Stimulated activated CD4-positive, alpha-beta T cell treated with anti-CD3 and anti-CD28 coated beads, TNF-alpha, amount 100 ng/mL, for 24 hours (primary cell): ENCODE measurements around the gene APOF.
"Not testable (repeated sequence)": the region's sequence is repeated elsewhere in the genome, so short reads cannot be mapped to it uniquely, and the experiment has no call there.

Experiments
- DNase-seq, 3 experiments: peaks; one replicate each; pipeline ENCODE4 v3.0.0-alpha.2; 2020; ENCODE audit warnings: low read depth in 3 of 3

APOF gene

DNA sequence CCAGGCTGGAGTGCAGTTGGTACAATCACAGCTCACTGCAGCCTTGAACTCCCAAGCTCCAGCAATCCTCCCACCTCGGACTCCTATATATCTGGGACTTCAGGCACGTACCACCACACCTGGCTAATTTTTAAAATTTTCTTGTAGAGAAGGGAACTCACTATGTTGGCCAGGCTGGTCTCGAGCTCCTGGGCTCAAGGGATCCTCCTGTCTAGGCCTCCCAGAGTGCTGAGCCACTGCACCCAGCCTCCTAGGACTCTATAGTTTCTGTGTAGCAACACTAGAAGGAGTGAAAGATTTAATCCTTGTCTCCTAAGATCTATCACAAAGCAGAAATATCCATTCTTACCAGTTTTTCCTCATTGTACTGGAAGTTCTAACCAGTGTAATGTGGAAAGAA, 4.3 kb upstream of the APOF start:
- no peak for DNase-seq

DNA sequence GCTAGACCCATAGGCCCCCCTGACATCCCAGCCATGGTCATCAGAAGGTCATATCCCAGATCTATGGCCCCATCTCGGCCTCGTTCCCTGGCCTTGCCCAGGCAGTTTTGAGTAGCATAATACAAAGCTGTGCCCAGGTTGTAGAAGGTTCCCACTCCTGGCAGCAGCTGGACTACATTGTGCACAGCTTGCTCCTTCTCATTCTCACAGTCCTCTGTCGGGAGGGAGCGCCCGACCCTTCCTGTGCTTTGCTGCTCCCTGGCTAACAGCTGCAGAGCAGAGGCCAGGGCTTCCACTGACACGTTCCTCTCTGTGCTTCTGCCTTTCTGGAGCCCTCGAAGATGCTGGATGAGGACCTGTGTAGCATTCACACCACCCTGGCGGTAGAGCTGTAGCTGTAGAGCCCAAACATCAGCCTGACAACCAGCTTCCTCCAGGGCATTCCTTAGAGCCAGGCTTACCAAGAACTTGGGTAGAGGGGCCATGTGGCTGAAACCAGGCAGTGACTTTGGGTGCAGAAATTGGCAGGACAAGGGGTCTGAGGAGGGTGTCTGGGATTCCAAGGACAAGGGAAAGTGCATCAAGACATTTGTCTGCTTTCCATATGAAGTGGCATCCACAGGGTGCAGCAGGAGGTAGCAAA, 1.0 kb downstream of the APOF start:
- DNase-seq: no peak

DNA sequence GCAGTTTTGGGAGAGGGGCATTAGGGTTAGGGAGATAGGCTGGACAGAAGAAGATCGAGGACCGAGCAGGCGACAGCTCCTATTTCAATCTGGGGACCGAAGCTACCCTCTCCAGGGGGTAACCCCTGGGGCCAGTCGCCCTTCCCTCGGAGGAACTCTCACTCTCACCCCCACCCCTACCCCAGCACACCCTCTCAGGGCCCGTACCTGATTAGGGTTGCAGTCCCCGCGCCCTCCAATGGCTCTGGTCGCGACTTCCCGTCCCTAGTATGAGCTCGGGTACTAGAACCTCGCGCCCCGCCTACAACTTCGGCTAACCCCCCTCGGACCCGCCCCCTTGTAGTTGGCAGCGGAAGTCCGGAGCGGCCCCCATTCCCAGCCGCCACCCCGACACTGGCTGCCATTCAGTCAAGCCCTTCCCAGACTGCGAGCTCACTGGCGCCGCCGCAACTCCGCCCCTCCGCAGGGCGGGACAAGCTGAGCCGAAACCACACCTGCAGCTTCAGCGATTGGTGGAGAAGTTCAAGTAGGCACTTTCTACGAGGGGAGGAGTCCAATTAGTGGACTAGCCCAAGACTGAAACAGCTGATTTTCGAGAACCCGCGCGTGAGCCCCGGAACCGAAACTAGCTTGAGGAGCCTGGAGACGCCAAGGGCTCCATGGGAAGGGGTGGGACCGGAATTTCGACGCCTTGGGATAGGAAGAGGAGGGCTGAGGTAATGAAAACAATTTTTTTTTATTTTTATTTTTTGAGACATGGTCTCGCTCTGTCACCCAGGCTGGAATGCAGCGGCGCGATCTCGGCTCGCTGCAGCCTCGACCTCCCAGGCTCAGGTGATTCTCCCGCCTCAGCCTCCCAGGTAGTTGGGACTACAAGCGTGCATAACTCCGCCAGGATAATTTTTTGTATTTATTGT, 2.5 kb downstream of the APOF start, which contains the start of gene STAT2:
STAT2 (minus strand) TSS at position 257 of the 917 bp plus-strand sequence. CDS start 3,536 bp downstream, outside the sequence.
- peak; percentile 96 to 99 (median 98) for DNase-seq

DNA sequence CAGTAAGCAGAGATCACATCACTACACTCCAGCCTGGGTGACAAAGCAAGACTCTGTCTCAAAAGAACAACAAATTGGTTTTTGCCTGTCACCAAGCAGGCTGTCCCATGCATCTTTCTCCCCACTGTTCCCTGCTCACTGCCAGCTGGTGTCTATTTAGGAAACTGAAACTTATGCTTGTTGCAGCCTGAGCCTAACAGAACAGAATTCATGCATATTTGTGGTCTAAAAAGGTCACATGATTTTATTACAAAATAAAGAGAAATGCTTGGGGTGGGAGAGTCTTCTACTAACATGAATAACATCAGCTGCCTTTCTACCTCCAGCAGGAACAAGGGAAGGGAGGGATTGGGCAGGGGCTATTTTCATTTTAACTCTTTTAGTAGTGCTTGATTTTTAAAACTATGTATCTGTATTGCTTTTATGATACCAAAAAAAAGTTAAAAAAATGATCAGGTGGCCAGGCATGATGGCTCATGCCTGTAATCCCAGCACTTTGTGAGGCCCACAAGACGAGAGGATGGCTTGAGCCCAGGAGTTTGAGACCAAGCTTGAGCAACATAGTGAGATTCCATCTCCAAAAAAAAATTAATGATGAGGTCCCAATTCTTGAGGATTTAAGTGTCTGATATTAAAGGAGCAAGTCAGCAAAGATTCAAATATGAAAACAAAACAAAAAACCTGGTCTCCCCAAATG, 3.7 kb downstream of the APOF start:
- no peak for DNase-seq

DNA sequence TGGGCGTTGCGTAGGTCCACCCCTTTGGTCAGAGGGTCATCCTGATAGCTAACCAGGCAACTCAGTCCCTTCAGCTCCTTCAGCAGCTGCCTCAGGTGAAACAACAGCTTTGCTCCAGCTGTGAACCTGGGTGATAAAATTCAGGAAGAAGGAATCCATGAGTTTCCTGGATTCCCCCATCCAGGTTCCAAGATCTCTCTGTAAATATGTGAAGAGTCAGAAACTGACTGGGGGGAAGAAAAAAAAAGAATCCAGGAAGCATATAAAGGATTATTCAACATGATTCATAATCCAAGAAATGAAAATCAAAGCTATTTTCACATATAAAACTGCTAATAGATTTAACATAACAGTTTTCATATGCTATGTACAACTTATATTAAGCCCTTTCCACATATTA, 11.3 kb downstream of the APOF start:
- DNase-seq: no peak

DNA sequence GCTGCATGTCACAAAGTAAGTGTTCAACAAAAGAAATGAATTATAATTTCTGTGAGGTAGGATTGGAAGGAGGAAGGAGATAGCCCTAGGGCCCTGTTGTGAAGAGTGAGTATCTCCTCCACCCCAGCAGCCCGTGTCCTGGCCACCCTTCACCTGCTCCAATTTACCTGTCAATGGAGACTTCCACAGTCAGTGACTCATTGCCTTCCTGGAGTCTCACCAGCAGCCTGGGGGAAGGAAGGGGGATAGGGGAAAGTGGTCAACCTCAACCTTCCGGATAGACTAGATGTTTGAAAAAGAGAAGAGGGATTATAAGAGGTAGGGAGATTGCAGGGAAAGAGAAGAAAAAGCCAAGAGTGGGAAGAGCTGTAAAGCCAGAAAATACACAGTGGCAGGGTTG, 12.0 kb downstream of the APOF start:
- no peak for DNase-seq

DNA sequence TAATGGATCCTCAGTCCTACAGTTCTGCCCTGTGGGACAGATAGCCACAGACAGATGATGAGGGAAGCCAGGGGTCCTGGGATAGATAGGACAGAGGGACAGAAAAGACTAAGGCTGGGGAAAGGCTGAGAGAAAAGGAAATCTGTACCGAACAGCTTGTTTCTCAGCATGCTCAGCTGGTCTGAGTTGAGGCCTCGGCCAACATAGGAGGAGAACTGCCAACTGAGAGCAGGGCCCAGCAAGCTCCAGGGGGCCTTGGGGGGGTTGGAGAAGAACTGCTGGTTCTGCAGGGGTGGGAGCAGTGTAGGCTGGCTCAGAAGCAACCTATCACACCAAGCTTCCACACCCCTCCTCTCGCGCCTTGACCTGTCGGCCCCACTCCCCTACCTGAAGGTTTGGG, 13.9 kb downstream of the APOF start:
- DNase-seq: no peak

DNA sequence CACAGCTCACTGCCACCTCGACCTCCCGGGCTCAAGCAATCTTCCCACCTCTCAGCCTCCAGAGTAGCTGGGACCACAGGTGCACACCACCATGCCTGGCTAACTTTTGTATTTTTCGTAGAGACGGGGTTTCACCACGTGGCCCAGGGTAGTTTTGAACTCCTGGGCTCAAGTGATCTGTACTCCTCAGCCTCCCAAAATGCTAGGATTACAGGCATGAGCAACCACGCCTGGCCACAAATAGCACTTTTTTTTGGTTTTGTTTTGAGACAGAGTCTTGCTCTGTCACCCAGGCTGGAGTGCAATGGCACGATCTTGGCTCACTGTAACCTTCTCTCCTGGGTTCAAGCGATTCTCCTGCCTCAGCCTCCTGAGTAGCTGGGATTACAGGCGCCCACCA, 15.4 kb downstream of the APOF start:
- not testable (repeated sequence) for DNase-seq

DNA sequence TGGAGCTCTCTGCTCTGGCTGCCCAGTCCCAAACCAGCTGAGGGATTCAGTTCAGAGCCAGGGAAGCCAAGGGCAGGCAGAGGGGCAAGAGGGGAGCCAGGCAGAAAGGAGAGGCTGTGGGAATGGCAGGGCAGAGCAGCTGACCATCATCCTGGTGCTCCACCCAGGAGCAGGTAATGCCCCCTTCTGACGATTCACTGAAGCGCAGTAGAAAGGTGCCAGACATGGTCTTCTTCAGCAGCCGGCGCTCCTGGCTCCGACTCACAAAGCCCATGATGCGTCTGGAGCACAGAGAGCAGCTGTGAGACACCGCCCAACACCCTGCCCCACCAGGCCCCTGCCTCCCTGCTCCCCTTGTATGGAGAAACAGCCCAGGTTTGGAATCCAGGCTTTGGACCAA, 16.0 kb downstream of the APOF start:
- DNase-seq: peak in 1 of 3 experiments; percentile 7

DNA sequence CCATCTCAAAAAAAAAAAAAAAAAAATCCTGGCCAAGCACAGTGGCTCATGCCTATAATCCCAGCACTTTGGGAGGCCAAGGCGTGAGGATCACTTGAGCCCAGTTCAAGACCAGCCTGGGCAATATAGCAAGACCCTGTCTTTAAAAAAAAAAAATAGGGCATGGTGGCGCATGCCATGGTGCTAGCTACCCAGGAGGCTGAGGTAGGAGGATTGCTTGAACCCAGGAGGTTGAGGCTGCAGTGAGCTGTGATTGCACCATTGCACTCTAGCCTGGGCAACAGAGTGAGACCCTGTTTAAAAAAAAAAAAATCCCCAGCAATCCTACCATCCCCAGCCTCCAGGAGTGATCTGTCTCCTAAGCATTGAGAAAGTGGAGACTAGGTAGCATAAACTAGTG, 20.4 kb downstream of the APOF start:
- not testable (repeated sequence) for DNase-seq

DNA sequence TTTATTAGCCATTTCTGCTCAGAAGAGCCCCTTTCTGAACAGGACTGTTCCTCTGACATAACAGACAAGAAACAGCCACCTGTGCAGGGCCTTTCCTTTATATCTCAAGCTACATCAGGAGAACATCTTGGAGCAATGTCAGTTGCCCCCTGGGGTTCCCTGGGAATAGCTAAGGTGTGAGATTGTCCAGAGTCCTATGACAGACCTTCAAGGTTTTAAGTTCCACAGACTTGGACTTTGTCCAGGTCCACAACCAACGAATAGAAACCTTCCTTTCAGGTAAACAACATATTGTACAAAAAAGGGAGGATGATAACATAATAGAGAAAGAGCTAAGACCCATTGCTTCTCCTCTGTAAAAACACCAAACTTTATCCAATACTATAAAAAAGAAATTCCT, 21.0 kb downstream of the APOF start:
- DNase-seq: no peak

DNA sequence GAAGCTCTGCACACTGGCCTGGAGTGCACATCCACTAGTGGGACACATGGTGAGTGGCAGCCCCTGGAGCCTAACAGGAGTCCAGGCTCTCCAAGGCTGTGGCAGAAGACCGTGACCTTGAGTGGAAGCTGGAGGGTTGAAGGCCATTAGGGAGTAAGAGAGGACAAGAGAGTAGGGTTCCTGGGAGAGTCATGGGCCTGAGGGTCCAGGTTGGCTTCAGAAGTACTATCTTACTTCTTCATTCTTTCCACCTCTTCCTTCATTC, 23.6 kb downstream of the APOF start:
- DNase-seq: no peak

DNA sequence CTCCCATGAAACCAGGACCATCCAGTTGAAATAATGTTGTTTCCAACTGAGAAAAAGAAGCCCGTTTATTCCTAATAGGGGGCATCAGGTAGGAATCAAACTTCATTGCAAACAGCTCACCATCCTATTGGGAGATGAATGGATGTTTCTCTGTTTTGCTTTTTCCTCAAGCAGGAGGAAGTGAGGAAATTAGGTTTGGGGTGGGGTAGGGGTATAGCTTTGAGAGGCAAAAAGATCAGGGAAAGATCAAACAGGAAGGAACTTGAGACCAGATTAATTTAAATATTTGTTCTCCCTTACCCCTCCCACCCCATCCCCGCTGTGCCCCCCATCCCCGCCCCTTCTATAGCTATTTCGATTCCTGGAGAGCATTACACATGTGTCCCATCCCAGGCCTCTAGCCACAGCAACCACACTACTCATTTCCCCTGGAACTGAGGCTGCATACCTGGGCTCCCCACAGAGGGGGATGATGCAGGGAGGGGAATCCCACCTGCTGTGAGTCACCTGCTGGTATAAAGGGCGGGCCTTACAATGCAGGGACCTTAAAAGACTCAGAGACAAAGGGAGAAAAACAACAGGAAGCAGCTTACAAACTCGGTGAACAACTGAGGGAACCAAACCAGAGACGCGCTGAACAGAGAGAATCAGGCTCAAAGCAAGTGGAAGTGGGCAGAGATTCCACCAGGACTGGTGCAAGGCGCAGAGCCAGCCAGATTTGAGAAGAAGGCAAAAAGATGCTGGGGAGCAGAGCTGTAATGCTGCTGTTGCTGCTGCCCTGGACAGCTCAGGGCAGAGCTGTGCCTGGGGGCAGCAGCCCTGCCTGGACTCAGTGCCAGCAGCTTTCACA, 24.1 kb downstream of the APOF start, which contains the start of gene IL23A:
IL23A (plus strand) TSS at position 577 of the 850 bp plus-strand sequence; CDS start at position 738, 161 bp downstream.
- peak; percentile 74 to 85 (median 79) for DNase-seq

DNA sequence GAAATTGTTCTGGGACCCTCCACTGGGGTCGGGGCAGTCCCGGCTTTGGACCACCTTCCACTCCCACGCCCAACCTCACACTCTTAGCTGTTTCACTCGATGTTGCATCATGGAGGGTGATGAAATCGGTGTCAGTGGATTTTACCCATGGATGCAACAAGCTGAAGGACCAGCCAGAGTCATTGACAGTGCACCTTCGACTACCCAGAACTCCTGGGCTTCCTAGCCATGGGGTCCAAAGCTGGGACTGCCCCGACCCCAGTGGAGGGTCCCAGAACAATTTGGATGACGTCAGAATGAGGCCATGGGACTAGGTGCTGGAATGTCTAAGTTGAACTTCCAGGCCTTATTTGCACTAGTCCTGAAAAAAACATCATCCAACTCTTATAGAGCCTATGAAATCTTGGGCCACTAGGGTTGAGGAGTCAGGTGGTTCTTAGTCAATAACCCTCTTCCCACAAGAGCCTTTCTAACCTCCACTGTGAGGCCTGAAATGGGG, 24.9 kb downstream of the APOF start:
- no peak for DNase-seq

DNA sequence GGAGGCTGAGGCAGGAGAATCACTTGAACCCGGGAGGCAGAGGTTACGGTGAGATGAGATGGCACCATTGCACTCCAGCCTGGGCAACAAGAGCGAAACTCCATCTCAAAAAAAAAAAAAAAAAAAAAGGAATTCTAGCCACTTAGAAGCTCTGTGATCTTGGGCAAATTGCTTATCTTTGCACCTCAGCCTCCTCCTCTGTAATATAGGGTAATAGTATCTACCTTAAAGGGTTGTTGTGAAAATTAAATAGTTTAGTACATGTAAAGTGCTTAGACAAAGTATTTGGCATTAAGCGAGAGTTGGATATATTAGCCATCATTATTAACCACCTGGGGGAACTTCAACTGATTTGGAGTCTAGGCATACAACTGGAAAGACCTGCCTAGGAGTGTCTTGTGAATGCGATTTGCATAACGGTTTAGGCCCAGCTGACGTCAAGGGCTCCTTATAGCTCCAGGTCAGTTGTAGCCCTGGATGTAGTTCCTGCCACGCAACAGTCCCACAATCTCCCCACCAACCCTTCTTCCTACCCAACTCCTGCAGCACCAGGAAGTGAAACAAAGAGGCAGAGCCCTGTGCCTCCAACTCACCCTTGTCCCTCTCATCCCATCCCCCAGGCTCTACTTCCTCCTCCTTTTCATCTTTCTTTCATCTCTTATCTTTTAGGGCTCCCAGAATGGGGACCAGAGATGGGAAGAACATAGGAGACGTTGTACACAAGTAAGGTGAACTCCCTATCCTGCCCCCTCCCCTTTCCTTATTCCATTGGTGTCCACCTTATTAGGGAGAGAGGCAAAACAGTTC, 26.1 kb downstream of the APOF start:
- DNase-seq: no peak

DNA sequence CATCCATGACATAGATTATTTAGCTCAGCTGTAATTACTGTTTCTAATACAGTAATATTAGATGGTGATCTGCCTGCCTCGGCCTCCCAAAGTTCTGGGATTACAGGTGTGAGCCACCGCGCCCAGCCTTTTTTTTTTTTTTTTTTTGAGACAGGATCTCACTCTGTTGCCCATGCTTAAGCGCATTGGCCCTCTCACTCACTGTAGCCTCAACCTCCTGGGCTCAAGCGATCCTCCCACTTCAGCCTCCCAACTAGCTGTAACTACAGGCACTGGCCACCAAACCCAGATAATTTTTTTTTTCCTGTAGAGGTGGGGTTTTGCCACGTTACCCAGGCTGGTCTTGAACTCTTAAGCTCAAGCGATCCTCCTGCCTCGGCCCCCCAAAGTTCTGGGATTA, 27.1 kb downstream of the APOF start:
- DNase-seq: not testable (repeated sequence)

DNA sequence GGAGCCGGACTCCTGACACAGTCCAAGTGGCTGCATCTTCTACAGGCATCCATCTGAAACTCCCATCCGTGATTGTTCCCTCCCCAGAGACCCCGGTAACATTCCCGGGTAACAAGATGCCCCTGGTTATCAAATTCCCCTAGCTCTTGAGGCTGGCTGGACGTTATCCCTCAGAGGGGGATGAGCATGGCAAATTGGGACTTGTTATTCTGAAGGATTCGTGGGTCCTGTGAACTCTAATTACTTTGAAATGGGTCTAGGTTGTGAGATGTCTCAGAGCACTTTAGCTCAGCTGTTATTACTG, 28.2 kb downstream of the APOF start:
- DNase-seq: no peak

DNA sequence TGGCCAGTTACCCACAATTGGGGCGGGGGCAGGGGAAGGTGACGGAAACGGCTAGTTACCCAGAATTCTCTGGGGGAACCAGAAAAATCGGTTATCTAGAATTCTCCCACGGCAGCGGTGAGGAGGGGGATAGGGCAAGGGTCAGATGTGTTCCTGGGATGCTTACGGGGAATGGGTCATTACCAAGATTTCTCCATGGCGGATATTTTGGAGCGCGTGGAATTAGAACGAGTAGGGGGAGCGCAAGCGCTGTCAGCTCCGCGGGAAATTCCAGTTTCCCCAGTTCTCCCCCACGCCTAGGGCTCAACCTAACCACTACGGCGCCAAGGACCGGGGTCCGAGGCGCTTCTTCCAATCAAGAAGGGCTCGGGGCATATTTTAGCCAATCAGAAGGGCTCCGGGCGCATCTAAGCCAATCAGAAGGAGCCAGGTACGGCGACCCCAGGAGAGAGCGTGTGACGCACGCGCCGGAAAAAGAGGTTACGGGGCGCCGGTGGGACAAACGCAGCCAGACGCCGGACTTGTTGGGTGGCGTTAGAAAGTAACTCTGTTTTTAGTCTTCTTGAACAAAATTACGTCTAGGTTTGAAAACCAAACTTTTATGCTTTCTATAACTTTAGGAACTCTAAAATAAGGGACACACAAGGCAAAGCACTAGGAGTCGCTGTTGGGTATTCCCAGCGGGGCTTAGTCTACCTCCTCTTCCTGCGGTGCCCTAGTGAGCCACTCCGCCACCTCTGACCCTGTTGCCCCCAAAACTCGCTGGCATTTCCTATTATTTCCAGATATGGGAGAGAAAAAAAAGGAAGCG, 28.8 kb downstream of the APOF start, which contains the start of gene PAN2:
PAN2 (minus strand) TSS at position 322 of the 811 bp plus-strand sequence. CDS start 906 bp downstream, outside the sequence.
- peak; percentile 85 to 94 (median 88) for DNase-seq

DNA sequence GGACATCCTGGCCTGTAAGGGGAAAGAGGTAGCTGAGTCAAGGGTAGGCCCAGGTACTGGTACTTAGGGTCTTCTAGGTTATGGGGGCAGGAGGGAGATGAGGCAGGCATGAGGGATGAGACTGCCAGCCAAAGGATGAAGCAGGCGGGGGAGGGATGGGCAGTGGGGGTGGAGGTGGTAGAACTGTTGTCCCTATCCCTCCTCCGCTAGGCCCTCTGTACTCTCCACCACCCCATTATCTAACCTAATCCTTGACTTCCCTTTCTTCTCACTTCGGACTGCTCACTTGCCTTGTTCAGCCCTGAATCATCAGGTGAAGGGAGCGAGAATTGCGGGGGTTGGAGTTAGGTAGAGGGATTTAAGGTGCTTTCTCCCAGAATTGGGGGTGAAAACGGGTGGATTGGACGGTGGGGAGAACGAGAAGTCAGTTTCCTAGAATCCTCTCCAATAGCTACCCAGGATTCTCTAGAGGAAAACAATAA, 29.4 kb downstream of the APOF start:
- no peak for DNase-seq
